SU-DHL-6 (cell line): Measurements from ENCODE around the gene ADD2.

Experiments
- H2AFZ ChIP-seq: fragments of 200-600 bp; sonication (generic); 2 replicates; pipeline ENCODE4 v1.6.1; 2014; ENCODE audit warnings: low read depth, mild to moderate bottlenecking, moderate library complexity, mixed read lengths, antibody characterized with exemption, low read length; ENCODE audit not compliant: severe bottlenecking
- H3F3A ChIP-seq: fragments of 200-600 bp; shearing (Covaris generic); 2 replicates; pipeline ENCODE4 v1.6.0; 2016; ENCODE audit warnings: antibody characterized with exemption, mild to moderate bottlenecking; ENCODE audit not compliant: insufficient read depth
- H3K27ac ChIP-seq: fragments of 200-600 bp; sonication (generic); 2 replicates; pipeline ENCODE4 v1.5.1; 2016; ENCODE audit warnings: low read depth, mild to moderate bottlenecking, low read length, moderate library complexity, mixed read lengths
- H3K27me3 ChIP-seq: fragments of 200-600 bp; sonication (generic), shearing (Covaris generic); 2 replicates; pipeline ENCODE4 v1.6.0; 2014; ENCODE audit warnings: mild to moderate bottlenecking, low read length
- H3K36me3 ChIP-seq: fragments of 200-600 bp; sonication (generic); 2 replicates; pipeline ENCODE4 v1.6.1; 2014; ENCODE audit warnings: mild to moderate bottlenecking, low read length, mixed read lengths
- H3K4me2 ChIP-seq: fragments of 300-600, 200-600 bp; shearing (Covaris generic), sonication (generic); 2 replicates; pipeline ENCODE4 v1.6.0; 2014; ENCODE audit warnings: low read length, low read depth, mild to moderate bottlenecking; ENCODE audit not compliant: poor library complexity, severe bottlenecking
- H3K4me3 ChIP-seq: fragments of 200-600 bp; sonication (generic); 2 replicates; pipeline ENCODE4 v1.5.1; 2014; ENCODE audit warnings: antibody characterized with exemption, low read length, mild to moderate bottlenecking, mixed read lengths; ENCODE audit not compliant: insufficient read depth, poor library complexity, severe bottlenecking
- H3K79me2 ChIP-seq: fragments of 200-600 bp; sonication (generic); 2 replicates; pipeline ENCODE4 v1.6.1; 2014; ENCODE audit warnings: mild to moderate bottlenecking, low read length, moderate library complexity; ENCODE audit not compliant: insufficient read depth
- H3K9ac ChIP-seq: fragments of 200-600 bp; sonication (generic); 2 replicates; pipeline ENCODE4 v1.7.0; 2014; ENCODE audit warnings: mild to moderate bottlenecking, low read length
- H3K9me2 ChIP-seq: fragments of 200-600 bp; sonication (generic); replicated peaks from 2 replicates; pipeline ENCODE4 v1.6.1; 2014; ENCODE audit warnings: low read length; ENCODE audit not compliant: insufficient read depth
- H3K9me3 ChIP-seq: fragments of 200-600 bp; sonication (generic); 2 replicates; pipeline ENCODE4 v1.6.1; 2014; ENCODE audit warnings: low read length, mixed read lengths; ENCODE audit not compliant: insufficient read depth
- H4K20me1 ChIP-seq: fragments of 200-600 bp; sonication (generic); 2 replicates; pipeline ENCODE4 v1.6.1; 2014; ENCODE audit warnings: low read depth, mild to moderate bottlenecking, antibody characterized with exemption, low read length, moderate library complexity, mixed read lengths
- CTCF ChIP-seq: fragments of 200-600 bp; sonication (generic); IDR thresholded peaks from one replicate; pipeline ENCODE4 v1.5.1; 2017; ENCODE audit warnings: antibody characterized with exemption, mild to moderate bottlenecking, low read length, moderate library complexity; ENCODE audit not compliant: insufficient read depth, poor library complexity, severe bottlenecking
- EZH2phosphoT487 ChIP-seq: fragments of 200-600 bp; sonication (generic), shearing (Covaris generic); conservative IDR thresholded peaks from 2 replicates; pipeline ENCODE4 v1.6.1; 2018; ENCODE audit warnings: mild to moderate bottlenecking, antibody characterized with exemption, low read length, moderate library complexity, mixed read lengths

The ADD2 gene

GRCh38 chr2:70657246-70657645, 110.8 kb downstream of the ADD2 start:
- Histone ChIP-seq H3K4me2 (no peak overlapping the region), H3K9ac (no peak overlapping the region), H3K27me3 (no peaks in the 10 kb centered on the region), H3K9me2 (no peaks in the 10 kb centered on the region), H3K27ac (no peak overlapping the region), H4K20me1 (no peaks in the 10 kb centered on the region), H3F3A (no peaks in the 10 kb centered on the region), H2AFZ (no peak overlapping the region), H3K79me2 (no peaks in the 10 kb centered on the region), H3K9me3 (no peaks in the 10 kb centered on the region), H3K4me3 (no peak overlapping the region), H3K36me3 (no peaks in the 10 kb centered on the region)
- TF ChIP-seq EZH2phosphoT487 (no peak), CTCF (no peak)

- Histone ChIP-seq H3K9me2 (no peaks in the 10 kb centered on the region), H3K4me2 (no peak overlapping the region), H4K20me1 (no peaks in the 10 kb centered on the region), H3K4me3 (no peak overlapping the region), H3K79me2 (no peaks in the 10 kb centered on the region), H3K9me3 (no peaks in the 10 kb centered on the region), H3K27ac (no peak overlapping the region), H3K36me3 (no peaks in the 10 kb centered on the region), H3F3A (no peaks in the 10 kb centered on the region), H3K27me3 (no peaks in the 10 kb centered on the region), H2AFZ (no peak overlapping the region), H3K9ac (no peak overlapping the region)
- TF ChIP-seq CTCF (no peak), EZH2phosphoT487 (no peak)
Observed at GRCh38 chr2:70656421-70657010, 111.5 kb downstream of the ADD2 start.

- TF ChIP-seq EZH2phosphoT487: no peak
- no peak for TF ChIP-seq CTCF
- no peak overlapping the region for H2AFZ ChIP-seq
- no peaks in the 10 kb centered on the region for H3K36me3 ChIP-seq
- no peaks in the 10 kb centered on the region for H3K9me2 ChIP-seq
- no peaks in the 10 kb centered on the region for H3F3A ChIP-seq
- no peaks in the 10 kb centered on the region for H3K9me3 ChIP-seq
- no peak overlapping the region for H3K4me2 ChIP-seq
- H3K27me3 ChIP-seq: no peaks in the 10 kb centered on the region
- H3K79me2 ChIP-seq: no peaks in the 10 kb centered on the region
- no peaks in the 10 kb centered on the region for H4K20me1 ChIP-seq
- H3K27ac ChIP-seq: no peak overlapping the region
- no peak overlapping the region for H3K4me3 ChIP-seq
- no peak overlapping the region for H3K9ac ChIP-seq
Observed at GRCh38 chr2:70655786-70656185, 112.2 kb downstream of the ADD2 start.
